Measurements from ENCODE around the gene C1QTNF2. TPM values are rescaled to one million over a fixed set of nuclear protein-coding genes. Genes with fewer than 3 reads are reported as not detected.

The C1QTNF2 gene
- total RNA-seq, 8 experiments from 2014 or later, result 0.05 to 0.86 (median 0.25) TPM; not detected in 1

GRCh38 chr5:160326981-160327380 is 43.4 kb downstream of the C1QTNF2 start:
- no peak for ATAC-seq (replicated peaks in 6 of 8)
- H3K4me3 ChIP-seq, result no peak overlapping the region
- H3K4me1 ChIP-seq (replicated peaks in 1 of 2), result no peaks in the 10 kb centered on the region
- H3K27ac ChIP-seq, result no peak overlapping the region
- 14 to 100% (median 62%) methylated on average over 1 to 2 of the region's 2 CpGs; no CpG with 5 or more reads in 1 of the 10 experiments for WGBS, 10 experiments
- in situ Hi-C loops (cut with MboI; ENCODE audit: low pct_unique_long_range_greater_than_20kb in 2 of 9, low sequenced_read_pairs in 9 of 9, unreplicated experiment in 9 of 9), result loop anchor here in 6 of 9 experiments (25.0 kb wide), 3 partner anchors 115 to 315 kb away; partner anchors contain the start of gene TTC1 (in 3 of the 6)

- in situ Hi-C loops (cut with MboI; ENCODE audit: low pct_unique_long_range_greater_than_20kb in 2 of 9, low sequenced_read_pairs in 9 of 9, unreplicated experiment in 9 of 9), result loop anchor here in 6 of 9 experiments (25.0 kb wide), 3 partner anchors 113 to 313 kb away; partner anchors contain the start of gene TTC1 (in 3 of the 6)
- no peaks in the 10 kb centered on the region for H3K4me1 ChIP-seq (replicated peaks in 1 of 2)
- no peak for ATAC-seq (replicated peaks in 6 of 8)
- H3K4me3 ChIP-seq, result no peak overlapping the region
- WGBS, 10 experiments, result 88 to 100% (median 100%) methylated on average over 1 to 2 of the region's 2 CpGs; no CpG with 5 or more reads in 7 of the 10 experiments
- no peak overlapping the region for H3K27ac ChIP-seq
Measured at GRCh38 chr5:160325716-160326115, 44.7 kb downstream of the C1QTNF2 start.

GRCh38 chr5:160324886-160325285 is 45.5 kb downstream of the C1QTNF2 start:
- Histone ChIP-seq H3K4me3 (no peak overlapping the region), H3K27ac (no peak overlapping the region), H3K4me1 (replicated peaks in 1 of 2) (no peaks in the 10 kb centered on the region)
- WGBS, 10 experiments, result 20 to 100% (median 60%) methylated on average over 1 to 2 of the region's 2 CpGs; no CpG with 5 or more reads in 3 of the 10 experiments
- in situ Hi-C loops (cut with MboI; ENCODE audit: low pct_unique_long_range_greater_than_20kb in 2 of 9, low sequenced_read_pairs in 9 of 9, unreplicated experiment in 9 of 9), result loop anchor here in 6 of 9 experiments (25.0 kb wide), 3 partner anchors 113 to 313 kb away; partner anchors contain the start of gene TTC1 (in 3 of the 6)
- ATAC-seq (replicated peaks in 6 of 8), result no peak

GRCh38 chr5:160318409-160318808 is 52.0 kb downstream of the C1QTNF2 start:
- no peak overlapping the region for H3K4me3 ChIP-seq
- ATAC-seq (replicated peaks in 6 of 8), result no peak
- no peak overlapping the region for H3K27ac ChIP-seq
- in situ Hi-C loops (cut with MboI; ENCODE audit: low pct_unique_long_range_greater_than_20kb in 2 of 9, low sequenced_read_pairs in 9 of 9, unreplicated experiment in 9 of 9), result no loop called here
- 60 to 100% (median 89%) methylated on average over 1 to 4 of the region's 4 CpGs for WGBS, 10 experiments
- H3K4me1 ChIP-seq (replicated peaks in 1 of 2), result no peaks in the 10 kb centered on the region

- 41 to 100% (median 68%) methylated on average over 1 to 5 of the region's 5 CpGs for WGBS, 10 experiments
- in situ Hi-C loops (cut with MboI; ENCODE audit: low pct_unique_long_range_greater_than_20kb in 2 of 9, low sequenced_read_pairs in 9 of 9, unreplicated experiment in 9 of 9), result no loop called here
- ATAC-seq (replicated peaks in 6 of 8), result no peak
- Histone ChIP-seq H3K4me3 (no peak overlapping the region), H3K27ac (no peak overlapping the region), H3K4me1 (replicated peaks in 1 of 2) (peaks cover 3 to 4% of the 10 kb centered on the region in 2 donors)
Measured at GRCh38 chr5:160317434-160317833, 53.0 kb downstream of the C1QTNF2 start.

- no peak overlapping the region for H3K4me3 ChIP-seq
- peak in 1 of 8 experiments; percentile 36 for ATAC-seq (replicated peaks in 6 of 8)
- 71 to 83% (median 75%) methylated on average over 1 of the region's 1 CpG; no CpG with 5 or more reads in 7 of the 10 experiments for WGBS, 10 experiments
- peaks cover 3 to 6% of the 10 kb centered on the region in 2 donors for H3K4me1 ChIP-seq (replicated peaks in 1 of 2)
- H3K27ac ChIP-seq, result no peak overlapping the region
- in situ Hi-C loops (cut with MboI; ENCODE audit: low pct_unique_long_range_greater_than_20kb in 2 of 9, low sequenced_read_pairs in 9 of 9, unreplicated experiment in 9 of 9), result no loop called here
Measured at GRCh38 chr5:160315968-160316367, 54.5 kb downstream of the C1QTNF2 start.

GRCh38 chr5:160312960-160313727 is 57.3 kb downstream of the C1QTNF2 start:
- H3K4me1 ChIP-seq (replicated peaks in 1 of 2), result peaks cover 3 to 7% of the 10 kb centered on the region in 2 donors
- 0 to 45% (median 28%) methylated on average over 3 to 8 of the region's 8 CpGs for WGBS, 10 experiments
- H3K27ac ChIP-seq, result no peak overlapping the region
- peak overlapping the region; percentile 41 to 90 (median 59) for H3K4me3 ChIP-seq
- peak in 1 of 8 experiments; percentile 0 for ATAC-seq (replicated peaks in 6 of 8)
- in situ Hi-C loops (cut with MboI; ENCODE audit: low pct_unique_long_range_greater_than_20kb in 2 of 9, low sequenced_read_pairs in 9 of 9, unreplicated experiment in 9 of 9), result no loop called here

- H3K4me3 ChIP-seq, result peak within 1 kb of the TSS; percentile 41 to 90 (median 59)
- H3K4me1 ChIP-seq (replicated peaks in 1 of 2), result peaks cover 3 to 7% of the 10 kb centered on the region in 2 donors
- WGBS, 10 experiments, result 0 to 1% (median 0%) methylated on average over 3 to 11 of the region's 84 CpGs; no CpG with 5 or more reads in 3 of the 10 experiments
- no peak within 1 kb of the TSS for H3K27ac ChIP-seq
- in situ Hi-C loops (cut with MboI; ENCODE audit: low pct_unique_long_range_greater_than_20kb in 2 of 9, low sequenced_read_pairs in 9 of 9, unreplicated experiment in 9 of 9), result no loop called here
- peak; percentile 40 to 90 (median 83) for ATAC-seq (replicated peaks in 6 of 8)
Measured at GRCh38 chr5:160312134-160312959, 58.1 kb downstream of the C1QTNF2 start, which contains the start of gene CCNJL. TSS of gene CCNJL (minus strand) at chr5:160312564. CDS start at chr5:160311923, 641 bp downstream.

GRCh38 chr5:160311491-160312133 is 58.8 kb downstream of the C1QTNF2 start:
- WGBS, 10 experiments, result 0 to 46% (median 16%) methylated on average over 1 to 6 of the region's 45 CpGs; no CpG with 5 or more reads in 1 of the 10 experiments
- in situ Hi-C loops (cut with MboI; ENCODE audit: low pct_unique_long_range_greater_than_20kb in 2 of 9, low sequenced_read_pairs in 9 of 9, unreplicated experiment in 9 of 9), result no loop called here
- ATAC-seq (replicated peaks in 6 of 8), result peak; percentile 27 to 73 (median 52)
- Histone ChIP-seq H3K27ac (no peak overlapping the region), H3K4me1 (replicated peaks in 1 of 2) (peaks cover 3 to 7% of the 10 kb centered on the region in 2 donors), H3K4me3 (peak overlapping the region; percentile 41 to 90 (median 59))

- 45 to 100% (median 83%) methylated on average over 1 to 4 of the region's 4 CpGs; no CpG with 5 or more reads in 1 of the 10 experiments for WGBS, 10 experiments
- H3K4me1 ChIP-seq (replicated peaks in 1 of 2), result peaks cover 3 to 7% of the 10 kb centered on the region in 2 donors
- in situ Hi-C loops (cut with MboI; ENCODE audit: low pct_unique_long_range_greater_than_20kb in 2 of 9, low sequenced_read_pairs in 9 of 9, unreplicated experiment in 9 of 9), result no loop called here
- ATAC-seq (replicated peaks in 6 of 8), result no peak
- H3K4me3 ChIP-seq, result no peak overlapping the region
- no peak overlapping the region for H3K27ac ChIP-seq
Measured at GRCh38 chr5:160310552-160311295, 59.7 kb downstream of the C1QTNF2 start.

GRCh38 chr5:160310140-160310539 is 60.3 kb downstream of the C1QTNF2 start:
- Histone ChIP-seq H3K27ac (no peak overlapping the region), H3K4me3 (no peak overlapping the region), H3K4me1 (replicated peaks in 1 of 2) (peaks cover 3 to 7% of the 10 kb centered on the region in 2 donors)
- ATAC-seq (replicated peaks in 6 of 8), result no peak
- in situ Hi-C loops (cut with MboI; ENCODE audit: low pct_unique_long_range_greater_than_20kb in 2 of 9, low sequenced_read_pairs in 9 of 9, unreplicated experiment in 9 of 9), result no loop called here
- 24 to 100% (median 100%) methylated on average over 1 to 3 of the region's 4 CpGs; no CpG with 5 or more reads in 3 of the 10 experiments for WGBS, 10 experiments

GRCh38 chr5:160306696-160307095 is 63.7 kb downstream of the C1QTNF2 start:
- Histone ChIP-seq H3K27ac (no peak overlapping the region), H3K4me3 (no peak overlapping the region), H3K4me1 (replicated peaks in 1 of 2) (peaks cover 0 to 3% of the 10 kb centered on the region in 2 donors)
- 20 to 100% (median 83%) methylated on average over 1 to 4 of the region's 4 CpGs; no CpG with 5 or more reads in 3 of the 10 experiments for WGBS, 10 experiments
- in situ Hi-C loops (cut with MboI; ENCODE audit: low pct_unique_long_range_greater_than_20kb in 2 of 9, low sequenced_read_pairs in 9 of 9, unreplicated experiment in 9 of 9), result no loop called here
- no peak for ATAC-seq (replicated peaks in 6 of 8)

All from motor neuron (in vitro differentiated cells).